ENCODE data around the gene HTT.
A peak's percentile ranks its signal among the peaks of the same experiment; 100 is the strongest.

HTT gene

GRCh38 chr4:3290476-3290875 lies 216.0 kb downstream of the HTT start:
- no peak for DNase-seq (ENCODE audit: low read depth)

DNA sequence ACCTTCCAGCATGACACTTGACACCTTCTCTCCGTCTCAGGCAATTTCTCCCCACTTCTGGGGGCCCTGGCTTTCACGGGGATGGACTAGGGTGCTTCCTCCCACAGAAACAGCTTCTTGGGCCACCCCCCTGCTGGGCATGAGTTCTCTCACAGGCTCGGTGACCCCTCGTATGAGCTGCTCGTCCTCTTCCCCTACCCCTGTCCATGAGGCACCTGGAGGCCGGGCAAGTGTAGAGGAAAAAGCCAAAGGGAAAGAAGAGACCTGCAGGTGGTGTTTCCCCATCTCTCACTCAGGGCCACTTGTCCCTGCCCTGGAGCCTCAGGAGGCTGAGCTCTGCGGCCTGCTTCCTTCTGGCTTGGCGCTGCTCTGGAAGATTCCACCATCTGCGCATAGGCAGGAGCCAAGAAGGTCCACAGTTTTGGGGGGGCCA lies 216.4 kb downstream of the HTT start:
- no peak for DNase-seq (ENCODE audit: low read depth)

GRCh38 chr4:3291411-3291968 lies 217.0 kb downstream of the HTT start:
- no peak for DNase-seq (ENCODE audit: low read depth)

GRCh38 chr4:3291969-3292570 lies 217.6 kb downstream of the HTT start:
- DNase-seq (ENCODE audit: low read depth), result no peak

DNA sequence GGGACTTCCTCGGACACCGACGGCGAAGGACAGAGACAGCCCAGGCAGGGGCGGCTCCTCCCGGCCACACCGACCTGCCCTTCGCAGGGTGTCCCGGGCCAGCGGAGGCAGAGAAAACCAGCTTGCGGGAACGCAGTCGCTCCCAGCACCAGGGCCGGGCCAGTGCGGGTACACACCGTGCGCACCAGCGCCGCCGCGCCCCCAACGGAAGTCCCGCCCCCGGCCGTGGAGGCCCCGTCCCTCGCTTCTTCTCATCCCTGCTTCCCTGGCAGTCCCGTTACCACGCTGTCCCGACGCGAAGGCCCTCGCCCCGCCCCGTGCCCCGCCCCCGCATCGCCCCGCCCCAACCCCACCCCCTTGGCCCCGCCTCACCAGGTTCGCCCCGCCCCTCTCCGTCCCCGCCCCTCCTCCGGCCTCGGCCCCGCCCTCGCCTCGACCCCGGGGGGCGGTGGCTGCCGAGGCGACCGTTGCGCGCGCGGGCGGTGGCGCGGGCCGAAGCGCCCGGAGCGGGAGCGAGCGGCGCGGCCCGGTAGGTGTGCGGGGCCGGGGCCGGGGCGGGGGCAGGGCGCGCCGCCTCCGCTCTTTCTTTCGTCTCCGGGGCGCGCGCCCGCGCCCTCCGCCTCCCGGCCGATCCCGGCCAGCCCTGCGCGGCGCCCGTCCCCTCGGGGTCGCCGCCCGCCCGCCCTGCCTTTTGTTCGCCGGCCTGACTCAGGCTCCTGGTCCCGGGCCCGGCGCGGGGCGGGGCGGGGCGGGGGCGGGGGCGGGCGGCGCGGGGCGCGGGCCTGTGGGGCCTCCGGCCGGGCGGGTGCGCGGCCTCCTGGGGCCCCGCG lies 218.3 kb downstream of the HTT start, which contains the start of gene RGS12:
RGS12 (plus strand) TSS at position 451 of the 830 bp plus-strand sequence. CDS start 23,150 bp downstream, outside the sequence.
- peak; percentile 69 for DNase-seq (ENCODE audit: low read depth)

All from stimulated activated CD8-positive, alpha-beta memory T cell treated with anti-CD3 and anti-CD28 coated beads, Interleukin-15, amount 100 ng/mL, for 24 hours (primary cell).